Measurements from ENCODE around the gene ZNF80. TPM values are rescaled to one million over a fixed set of nuclear protein-coding genes. Genes with fewer than 3 reads are reported as not detected.
A peak's percentile ranks its signal among the peaks of the same experiment; 100 is the strongest.

The ZNF80 gene
- total RNA-seq, 2 experiments from 2014 or later, result 0.16 to 0.17 TPM

DNA sequence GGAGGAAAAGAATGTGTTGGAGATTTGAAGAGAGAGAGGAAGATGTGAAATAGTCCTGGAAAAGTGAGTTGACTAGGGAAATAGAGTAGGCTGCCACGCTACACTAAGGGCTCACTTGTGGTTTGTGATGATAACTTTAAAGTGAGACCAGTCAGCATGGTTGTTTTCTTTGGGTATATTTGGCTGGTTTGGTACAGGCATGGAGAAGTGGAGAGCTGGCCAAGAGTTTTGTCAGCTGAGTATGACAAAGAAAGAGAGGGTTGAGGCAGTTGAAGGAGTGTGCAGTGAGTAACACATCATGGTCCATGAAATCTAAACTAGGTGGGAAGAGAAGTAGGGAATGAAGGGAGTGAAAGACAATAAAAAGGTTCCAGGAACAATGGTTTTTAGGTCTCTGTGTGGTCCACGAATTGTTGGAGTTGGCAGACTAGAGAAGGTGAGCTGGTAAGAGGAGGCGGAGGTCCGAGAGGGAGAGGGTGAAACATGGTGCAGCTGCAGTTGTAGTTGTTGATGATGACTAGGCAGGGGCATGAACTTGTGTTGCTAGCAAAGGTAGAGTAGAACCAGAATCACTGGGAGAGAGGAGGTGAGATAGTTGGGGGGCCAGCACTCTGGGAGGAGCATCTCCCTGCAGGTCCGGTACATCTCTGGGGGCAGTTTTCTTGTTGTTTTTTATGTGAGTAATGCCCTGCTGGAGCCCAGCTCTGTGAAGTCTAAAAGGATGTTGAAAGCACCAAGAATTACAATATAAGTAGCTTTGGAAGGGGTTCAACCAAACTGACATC, 21.0 kb downstream of the ZNF80 start:
- H3K4me3 ChIP-seq (ENCODE audit: low read length), result no peak overlapping the region
- CTCF ChIA-PET, result interaction anchor here (3.0 kb wide), 1 partner anchor 74 kb away, joined by 9 read pairs; no protein-coding TSS in a partner anchor
- H3K9me3 Mint-ChIP-seq, result no peaks in the 10 kb centered on the region
- no peaks in the 10 kb centered on the region for H3K36me3 Mint-ChIP-seq (ENCODE audit: low read depth)
- peaks cover 88% of the 10 kb centered on the region for H3K4me1 ChIP-seq (ENCODE audit: insufficient read depth, low read length)
- POLR2A ChIA-PET, result interaction anchor here (0.8 to 1.7 kb wide), 2 partner anchors 11 to 19 kb away, joined by 3 to 4 read pairs; no protein-coding TSS in a partner anchor
- intact Hi-C loops (cut with DNase I, micrococcal nuclease), result loop anchor here in 1 of 2 experiments (5.0 to 10.0 kb wide), 2 partner anchors 76 to 162 kb away; partner anchors contain the start of genes CCDC191, QTRT2 and TIGIT
- no peaks in the 10 kb centered on the region for H3K27me3 ChIP-seq (ENCODE audit: control insufficient read depth in 1 of 2, insufficient read depth in 2 of 2, low read length in 2 of 2)
- no peaks in the 10 kb centered on the region for H3K9me3 ChIP-seq (ENCODE audit: control insufficient read depth in 1 of 2, insufficient read depth in 1 of 2, low read length in 2 of 2)
- TF ChIP-seq, protein P1, sequence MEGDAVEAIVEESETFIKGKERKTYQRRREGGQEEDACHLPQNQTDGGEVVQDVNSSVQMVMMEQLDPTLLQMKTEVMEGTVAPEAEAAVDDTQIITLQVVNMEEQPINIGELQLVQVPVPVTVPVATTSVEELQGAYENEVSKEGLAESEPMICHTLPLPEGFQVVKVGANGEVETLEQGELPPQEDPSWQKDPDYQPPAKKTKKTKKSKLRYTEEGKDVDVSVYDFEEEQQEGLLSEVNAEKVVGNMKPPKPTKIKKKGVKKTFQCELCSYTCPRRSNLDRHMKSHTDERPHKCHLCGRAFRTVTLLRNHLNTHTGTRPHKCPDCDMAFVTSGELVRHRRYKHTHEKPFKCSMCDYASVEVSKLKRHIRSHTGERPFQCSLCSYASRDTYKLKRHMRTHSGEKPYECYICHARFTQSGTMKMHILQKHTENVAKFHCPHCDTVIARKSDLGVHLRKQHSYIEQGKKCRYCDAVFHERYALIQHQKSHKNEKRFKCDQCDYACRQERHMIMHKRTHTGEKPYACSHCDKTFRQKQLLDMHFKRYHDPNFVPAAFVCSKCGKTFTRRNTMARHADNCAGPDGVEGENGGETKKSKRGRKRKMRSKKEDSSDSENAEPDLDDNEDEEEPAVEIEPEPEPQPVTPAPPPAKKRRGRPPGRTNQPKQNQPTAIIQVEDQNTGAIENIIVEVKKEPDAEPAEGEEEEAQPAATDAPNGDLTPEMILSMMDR (IDR thresholded peaks at IDR 0.05), result no peak
- peak overlapping the region in 1 of 2 donors; percentile 93 for H3K27ac ChIP-seq (ENCODE audit: low read depth in 1 of 2, low read length in 2 of 2)
- no peak for DNase-seq
- H3K4me3 Mint-ChIP-seq, result no peak overlapping the region
- H3K27me3 Mint-ChIP-seq, result no peaks in the 10 kb centered on the region
- H3K4me1 Mint-ChIP-seq (ENCODE audit: low read depth), result peaks cover 19% of the 10 kb centered on the region
- ATAC-seq (ENCODE audit: poor library complexity), result no peak
- no peaks in the 10 kb centered on the region for H3K36me3 ChIP-seq (ENCODE audit: insufficient read depth, low read length)
- H3K27ac Mint-ChIP-seq, result no peak overlapping the region

DNA sequence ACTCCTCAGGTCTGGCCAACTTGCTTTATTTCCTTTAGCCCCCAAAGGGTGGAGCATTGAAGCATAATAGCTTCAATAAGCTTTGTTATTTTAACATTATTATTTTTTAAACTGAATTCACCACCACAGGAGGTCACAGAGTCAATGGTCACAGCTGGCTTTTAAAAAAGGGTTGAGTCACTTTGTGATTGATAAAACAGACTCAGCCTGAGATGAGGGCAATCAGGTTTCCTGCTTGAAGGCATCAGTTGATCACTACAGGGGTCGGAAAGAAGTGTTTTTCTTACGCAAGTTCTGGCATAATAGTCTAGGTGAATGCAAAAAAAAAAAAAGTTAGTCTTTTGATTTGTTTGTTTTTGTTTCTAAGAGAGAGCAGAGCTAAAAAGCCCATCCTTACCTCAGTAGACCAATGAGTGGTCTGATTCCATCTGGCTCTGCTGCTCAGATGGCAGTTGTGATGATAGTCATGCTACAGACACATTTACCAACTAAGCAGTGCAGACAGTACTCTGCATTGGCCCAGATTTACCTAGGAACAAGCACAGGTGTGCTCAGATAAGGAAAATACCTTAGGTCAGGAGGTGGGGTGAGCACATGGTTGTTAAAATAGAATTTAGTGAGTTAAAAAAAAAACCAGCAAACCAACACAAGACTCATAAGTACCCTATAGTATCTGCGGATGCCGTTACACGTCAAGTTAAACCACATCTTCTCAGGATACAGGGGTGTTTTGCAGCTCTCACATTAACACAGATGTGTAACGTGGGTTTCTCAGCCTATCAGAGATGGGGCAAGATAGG, 22.6 kb downstream of the ZNF80 start:
- no peaks in the 10 kb centered on the region for H3K36me3 ChIP-seq (ENCODE audit: insufficient read depth, low read length)
- H3K27me3 ChIP-seq (ENCODE audit: control insufficient read depth in 1 of 2, insufficient read depth in 2 of 2, low read length in 2 of 2), result no peaks in the 10 kb centered on the region
- DNase-seq (peak in 11 of 14 experiments; percentile 23 to 94 (median 44)), ATAC-seq (ENCODE audit: poor library complexity) (peak; percentile 73)
- ChIA-PET CTCF (interaction anchor here (0.6 to 3.6 kb wide), 2 partner anchors 13 to 76 kb away, joined by 3 to 28 read pairs; no protein-coding TSS in a partner anchor), POLR2A (interaction anchor here (0.6 to 3.5 kb wide), 31 partner anchors 9 to 1603 kb away, joined by 3 to 110 read pairs (median 8); partner anchors contain the start of genes ATP6V1A, DRD3, NAA50 and TIGIT)
- H3K27ac Mint-ChIP-seq, result no peak overlapping the region
- no peaks in the 10 kb centered on the region for H3K36me3 Mint-ChIP-seq (ENCODE audit: low read depth)
- no peaks in the 10 kb centered on the region for H3K9me3 ChIP-seq (ENCODE audit: control insufficient read depth in 1 of 2, insufficient read depth in 1 of 2, low read length in 2 of 2)
- TF ChIP-seq, protein P1 (IDR thresholded peaks at IDR 0.05), result no peak
- no peak overlapping the region for H3K4me3 Mint-ChIP-seq
- H3K4me1 ChIP-seq (ENCODE audit: insufficient read depth, low read length), result peaks cover 78% of the 10 kb centered on the region
- H3K4me1 Mint-ChIP-seq (ENCODE audit: low read depth), result peaks cover 5% of the 10 kb centered on the region
- peak overlapping the region; percentile 59 for H3K4me3 ChIP-seq (ENCODE audit: low read length)
- no peaks in the 10 kb centered on the region for H3K27me3 Mint-ChIP-seq
- intact Hi-C loops (cut with DNase I, micrococcal nuclease), result loop anchor here (1.0 to 10.0 kb wide), 8 partner anchors 9 to 932 kb away; partner anchors contain the start of genes CCDC191 (in 1 of the 2), QTRT2 (in 1 of the 2), TIGIT (in 1 of the 2) and ZBTB20 (in 1 of the 2)
- H3K27ac ChIP-seq (ENCODE audit: low read depth in 1 of 2, low read length in 2 of 2), result peak overlapping the region; percentile 93 to 94
- no peaks in the 10 kb centered on the region for H3K9me3 Mint-ChIP-seq

Data from CD4-positive, alpha-beta T cell (primary cell).